GM13977 (cell line): ENCODE measurements around the gene FLYWCH2.
"Not testable (repeated sequence)": the region's sequence is repeated elsewhere in the genome, so short reads cannot be mapped to it uniquely, and the experiment has no call there.

Experiments
- DNase-seq: peaks from one replicate; pipeline ENCODE4 v3.0.0; 2012; ENCODE audit warnings: low spot score
- CTCF ChIP-seq: IDR thresholded peaks from 2 replicates; pipeline ENCODE4 v1.5.1; 2012; ENCODE audit warnings: mild to moderate bottlenecking, control low read depth; ENCODE audit not compliant: insufficient read depth; ENCODE audit errors: extremely low read depth, missing control alignments
- in situ Hi-C: fragments of 300-500 bp; cut with MboI; formaldehyde crosslinking; loops from one replicate; pipeline ENCODE4 v1.12.0; 2022; ENCODE audit warnings: low sequenced_read_pairs, low pct_unique_long_range_greater_than_20kb, mixed read lengths, inconsistent platforms; ENCODE audit not compliant: unreplicated experiment

The FLYWCH2 gene

GRCh38 chr16:2937170-2937569 lies 54.2 kb downstream of the FLYWCH2 start:
- no peak for DNase-seq
- TF ChIP-seq CTCF, result no peak
- in situ Hi-C loops, result no loop called here

GRCh38 chr16:2938206-2938605 lies 55.2 kb downstream of the FLYWCH2 start:
- in situ Hi-C loops, result no loop called here
- no peak for DNase-seq
- TF ChIP-seq CTCF, result no peak

GRCh38 chr16:2939968-2940367 lies 57.0 kb downstream of the FLYWCH2 start:
- in situ Hi-C loops, result no loop called here
- TF ChIP-seq CTCF, result no peak
- no peak for DNase-seq

GRCh38 chr16:2942045-2942444 lies 59.0 kb downstream of the FLYWCH2 start:
- in situ Hi-C loops, result no loop called here
- no peak for DNase-seq
- no peak for TF ChIP-seq CTCF

- in situ Hi-C loops, DNase-seq: not testable (repeated sequence)
These were observed 60.7 kb downstream of the FLYWCH2 start for GRCh38 chr16:2943716-2944115.

- in situ Hi-C loops, result no loop called here
- no peak for TF ChIP-seq CTCF
- DNase-seq, result no peak
These were observed 63.6 kb downstream of the FLYWCH2 start for GRCh38 chr16:2946649-2947048.
